Activated naive CD4-positive, alpha-beta T cell treated with anti-CD3 and anti-CD28 coated beads, Interleukin-2, amount 50 U/mL, for 16 hours (primary cell): Measurements from ENCODE around the gene HOXA6.

ENCODE experiments used
- DNase-seq: peaks from one replicate; pipeline ENCODE4 v3.0.0-alpha.2; 2020

Gene HOXA6

GRCh38 chr7:27107391-27108381 lies 39.9 kb downstream of the HOXA6 start:
- no peak for DNase-seq

- no peak for DNase-seq
Measured at GRCh38 chr7:27106901-27107240, 40.7 kb downstream of the HOXA6 start.

GRCh38 chr7:27106181-27106900 lies 41.2 kb downstream of the HOXA6 start:
- DNase-seq = no peak

- DNase-seq = no peak
Measured at GRCh38 chr7:27105301-27106031, 42.1 kb downstream of the HOXA6 start.

GRCh38 chr7:27104341-27105058 lies 43.1 kb downstream of the HOXA6 start:
- no peak for DNase-seq

GRCh38 chr7:27103489-27104226 lies 43.9 kb downstream of the HOXA6 start:
- DNase-seq = no peak

GRCh38 chr7:27102581-27103442 lies 44.8 kb downstream of the HOXA6 start, which contains the start of gene HOXA2:
Gene HOXA2 (minus strand): TSS chr7:27102683. CDS start chr7:27102500, 183 bp downstream.
- DNase-seq = no peak

- no peak for DNase-seq
Measured at GRCh38 chr7:27101957-27102580, 45.5 kb downstream of the HOXA6 start.

- DNase-seq = no peak
Measured at GRCh38 chr7:27101171-27101956, 46.2 kb downstream of the HOXA6 start.

- no peak for DNase-seq
Measured at GRCh38 chr7:27100694-27101170, 46.8 kb downstream of the HOXA6 start.

GRCh38 chr7:27099453-27100370 lies 47.9 kb downstream of the HOXA6 start:
- no peak for DNase-seq

GRCh38 chr7:27098578-27099451 lies 48.8 kb downstream of the HOXA6 start:
- DNase-seq = no peak

GRCh38 chr7:27097686-27098577 lies 49.6 kb downstream of the HOXA6 start:
- no peak for DNase-seq

- DNase-seq = no peak
Measured at GRCh38 chr7:27096768-27097514, 50.6 kb downstream of the HOXA6 start.
